ENCODE measurements around the gene PIP5KL1. TPM values are rescaled to one million over a fixed set of nuclear protein-coding genes. Genes with fewer than 3 reads are reported as not detected.

Gene PIP5KL1
- total RNA-seq, 4 donors from 2014 or later: 0.82 to 3.0 (median 1.3) TPM

DNA sequence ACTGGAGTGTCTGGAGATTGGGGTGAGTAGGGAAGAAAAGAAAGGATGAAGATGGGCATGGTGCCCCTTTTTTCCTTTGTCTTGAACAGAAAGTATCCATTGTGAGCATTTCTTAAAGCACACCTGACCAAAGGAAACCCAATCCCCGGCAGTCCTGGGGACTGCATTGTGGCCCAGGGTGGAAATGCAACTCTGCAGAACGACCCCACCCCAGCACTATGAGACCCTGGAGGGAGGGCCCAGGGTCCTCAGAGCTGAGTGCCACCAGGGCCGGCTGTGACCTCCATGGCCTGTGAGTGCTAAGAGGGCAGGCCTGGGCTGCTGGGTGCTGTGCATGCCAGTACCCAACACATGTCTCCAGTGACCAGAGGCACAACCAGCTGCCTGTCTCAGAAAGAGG is 31.7 kb upstream of the PIP5KL1 start:
- no peak for ATAC-seq (ENCODE audit: low FRiP score)
- TF ChIP-seq, protein P1, sequence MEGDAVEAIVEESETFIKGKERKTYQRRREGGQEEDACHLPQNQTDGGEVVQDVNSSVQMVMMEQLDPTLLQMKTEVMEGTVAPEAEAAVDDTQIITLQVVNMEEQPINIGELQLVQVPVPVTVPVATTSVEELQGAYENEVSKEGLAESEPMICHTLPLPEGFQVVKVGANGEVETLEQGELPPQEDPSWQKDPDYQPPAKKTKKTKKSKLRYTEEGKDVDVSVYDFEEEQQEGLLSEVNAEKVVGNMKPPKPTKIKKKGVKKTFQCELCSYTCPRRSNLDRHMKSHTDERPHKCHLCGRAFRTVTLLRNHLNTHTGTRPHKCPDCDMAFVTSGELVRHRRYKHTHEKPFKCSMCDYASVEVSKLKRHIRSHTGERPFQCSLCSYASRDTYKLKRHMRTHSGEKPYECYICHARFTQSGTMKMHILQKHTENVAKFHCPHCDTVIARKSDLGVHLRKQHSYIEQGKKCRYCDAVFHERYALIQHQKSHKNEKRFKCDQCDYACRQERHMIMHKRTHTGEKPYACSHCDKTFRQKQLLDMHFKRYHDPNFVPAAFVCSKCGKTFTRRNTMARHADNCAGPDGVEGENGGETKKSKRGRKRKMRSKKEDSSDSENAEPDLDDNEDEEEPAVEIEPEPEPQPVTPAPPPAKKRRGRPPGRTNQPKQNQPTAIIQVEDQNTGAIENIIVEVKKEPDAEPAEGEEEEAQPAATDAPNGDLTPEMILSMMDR (IDR thresholded peaks at IDR 0.05): no peak
- DNase-seq (ENCODE audit: low spot score): no peak

DNA sequence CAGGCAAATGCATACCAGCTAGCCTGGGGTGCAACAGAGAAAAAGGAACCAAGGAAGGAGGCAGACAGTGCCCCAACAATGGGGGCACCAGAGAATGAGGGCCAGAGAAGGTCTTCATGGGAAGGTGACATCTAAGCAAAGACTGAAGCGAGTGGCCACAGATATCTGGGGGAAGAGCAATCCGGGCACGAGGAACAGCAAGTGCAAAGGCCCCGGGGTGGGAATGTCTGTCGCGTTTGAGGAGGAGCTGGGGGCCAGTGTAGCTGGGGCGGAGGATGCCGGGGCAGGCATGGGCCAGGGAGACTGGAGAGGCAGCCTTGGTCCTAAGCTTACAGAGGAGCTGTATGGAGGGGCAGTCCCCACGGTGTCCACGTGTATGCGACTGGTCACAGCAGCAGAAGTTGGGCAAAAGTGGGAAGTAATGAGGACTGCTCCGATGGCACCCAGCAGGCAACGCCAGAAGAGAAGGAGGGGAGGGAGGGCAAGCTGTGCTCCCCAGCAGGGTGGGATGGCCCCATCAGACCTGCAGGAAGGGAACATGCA is 31.1 kb upstream of the PIP5KL1 start:
- no peak for ATAC-seq (ENCODE audit: low FRiP score)
- DNase-seq (ENCODE audit: low spot score): no peak
- TF ChIP-seq, protein P1 (IDR thresholded peaks at IDR 0.05): no peak

DNA sequence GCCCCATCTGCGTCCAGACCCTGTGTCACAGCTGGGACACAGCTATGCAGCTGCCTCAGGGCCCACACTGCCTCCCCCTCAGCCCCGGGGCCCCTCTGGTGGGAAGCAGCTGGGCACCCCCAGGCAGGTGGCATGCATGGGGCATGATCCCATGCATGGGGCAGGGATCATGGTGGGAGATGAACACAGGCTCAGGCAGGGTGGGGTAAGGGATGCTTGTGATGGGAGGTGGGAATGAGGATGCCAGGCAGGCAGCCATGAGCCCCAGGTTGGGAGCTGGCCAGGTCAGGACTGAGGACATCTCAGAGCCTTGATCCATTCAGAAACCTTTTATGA is 30.5 kb upstream of the PIP5KL1 start:
- TF ChIP-seq, protein P1 (IDR thresholded peaks at IDR 0.05): no peak
- DNase-seq (ENCODE audit: low spot score) (no peak), ATAC-seq (ENCODE audit: low FRiP score) (no peak)

DNA sequence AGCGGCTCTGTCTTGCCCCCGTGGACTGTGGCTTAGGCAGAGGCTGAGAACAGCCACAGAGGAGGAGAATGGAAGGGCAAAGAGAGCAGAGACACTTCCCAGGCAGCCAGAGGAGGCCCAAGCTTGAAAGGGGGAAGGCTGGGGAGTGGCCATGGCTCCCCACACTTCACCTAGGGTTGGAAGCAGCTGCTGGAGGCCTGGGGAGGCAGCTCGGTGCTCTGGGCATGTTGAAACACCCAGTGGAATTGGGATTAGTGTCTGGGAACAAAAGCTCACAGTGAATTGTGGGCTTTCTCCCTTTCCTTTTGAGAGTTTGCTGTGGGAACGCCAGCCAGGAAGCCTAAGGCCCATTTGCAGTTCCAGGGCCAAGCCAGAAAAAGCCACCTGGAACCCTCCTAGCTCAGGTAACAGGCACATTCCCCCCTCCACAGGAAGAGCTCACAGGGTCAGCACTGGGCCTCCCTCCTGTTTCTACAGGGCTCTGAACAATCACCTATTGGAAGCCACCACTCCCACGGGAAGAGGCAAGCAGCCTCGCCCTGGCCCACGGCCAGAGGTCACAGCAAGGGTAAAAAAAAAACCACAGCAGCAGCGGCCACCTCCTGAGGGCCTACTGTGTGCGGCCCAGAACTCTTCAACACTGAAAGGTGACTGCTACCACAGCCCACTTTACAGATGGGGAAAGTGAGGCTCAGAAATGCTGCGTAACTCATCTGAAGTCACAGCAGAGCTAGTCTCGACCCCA is 30.0 kb upstream of the PIP5KL1 start:
- ATAC-seq (ENCODE audit: low FRiP score) (no peak), DNase-seq (ENCODE audit: low spot score) (no peak)
- TF ChIP-seq, protein P1 (IDR thresholded peaks at IDR 0.05): no peak

DNA sequence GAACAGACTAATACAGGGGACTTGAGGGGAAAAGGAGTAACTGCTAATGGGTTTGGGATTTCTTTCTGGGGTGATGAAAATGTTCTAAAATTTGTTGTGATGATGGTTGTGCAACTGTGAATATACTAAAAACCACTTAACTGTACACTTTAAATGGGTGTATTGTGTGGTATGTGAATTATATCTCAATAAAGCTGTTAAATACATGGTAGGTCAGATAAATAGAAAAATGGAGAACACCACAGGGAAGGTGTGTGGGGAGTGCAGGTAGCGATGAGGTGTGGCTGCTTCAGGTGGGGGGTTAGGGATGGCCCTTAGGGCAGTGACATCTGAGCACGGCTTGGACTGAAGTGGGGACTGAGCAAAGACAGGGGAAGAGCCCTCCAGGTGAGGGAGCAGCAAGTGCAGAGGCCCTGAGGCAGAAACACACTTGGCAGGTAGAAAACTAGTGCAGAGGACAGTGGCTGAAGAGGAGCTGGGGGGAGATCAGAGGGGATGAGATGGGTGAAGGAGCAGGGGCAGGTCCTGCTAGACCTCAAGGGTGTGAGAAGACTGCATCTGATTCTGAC is 29.3 kb upstream of the PIP5KL1 start:
- no peak for ATAC-seq (ENCODE audit: low FRiP score)
- TF ChIP-seq, protein P1 (IDR thresholded peaks at IDR 0.05): no peak

DNA sequence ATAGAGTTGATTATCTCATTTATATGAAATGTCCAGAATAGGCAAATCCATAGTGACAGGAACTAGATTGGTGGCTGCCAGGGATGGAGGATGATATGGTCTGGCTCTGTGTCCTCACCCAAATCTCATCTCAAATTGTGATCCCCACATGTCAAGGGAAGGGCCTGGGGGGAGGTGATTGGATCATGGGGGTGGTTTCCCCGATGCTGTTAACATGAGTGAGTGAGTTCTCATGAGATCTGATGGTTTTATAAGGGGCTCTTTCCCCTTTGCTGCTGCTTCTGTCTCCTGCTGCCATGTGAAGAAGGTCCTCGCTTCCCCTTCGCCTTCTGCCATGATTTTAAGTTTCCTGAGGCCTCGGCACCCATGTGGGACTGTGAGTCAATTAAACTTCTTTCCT is 28.8 kb upstream of the PIP5KL1 start:
- ATAC-seq (ENCODE audit: low FRiP score): no peak
- DNase-seq (ENCODE audit: low spot score): no peak
- TF ChIP-seq, protein P1 (IDR thresholded peaks at IDR 0.05): no peak

More for the DNA sequence above, 29.3 kb upstream of the PIP5KL1 start:
- DNase-seq (ENCODE audit: low spot score): no peak

DNA sequence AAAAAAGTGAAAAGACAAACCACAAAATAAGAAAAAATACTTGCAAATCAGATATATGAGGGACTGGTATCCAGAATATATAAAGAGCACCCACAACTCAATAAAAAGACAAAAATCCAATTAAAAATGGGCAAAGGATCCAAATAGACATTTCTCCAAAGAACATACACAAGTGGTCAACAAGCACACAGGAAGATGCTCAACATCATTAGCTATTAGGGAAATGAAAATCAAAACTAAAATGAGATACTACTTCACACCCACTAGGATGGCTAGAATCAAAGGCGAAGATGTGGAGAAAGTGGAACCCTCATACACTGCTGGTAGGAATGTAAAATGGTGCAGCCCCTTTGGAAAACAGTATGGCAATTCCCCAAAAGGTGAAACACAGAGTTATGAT is 28.2 kb upstream of the PIP5KL1 start:
- TF ChIP-seq, protein P1 (IDR thresholded peaks at IDR 0.05): no peak
- DNase-seq (ENCODE audit: low spot score) (no peak), ATAC-seq (ENCODE audit: low FRiP score) (no peak)
